ENCODE data around the gene CHD2.

CHD2 gene

GRCh38 chr15:92962914-92963313 is 62.8 kb downstream of the CHD2 start:
- DNase-seq (ENCODE audit: low spot score), result no peak

DNA sequence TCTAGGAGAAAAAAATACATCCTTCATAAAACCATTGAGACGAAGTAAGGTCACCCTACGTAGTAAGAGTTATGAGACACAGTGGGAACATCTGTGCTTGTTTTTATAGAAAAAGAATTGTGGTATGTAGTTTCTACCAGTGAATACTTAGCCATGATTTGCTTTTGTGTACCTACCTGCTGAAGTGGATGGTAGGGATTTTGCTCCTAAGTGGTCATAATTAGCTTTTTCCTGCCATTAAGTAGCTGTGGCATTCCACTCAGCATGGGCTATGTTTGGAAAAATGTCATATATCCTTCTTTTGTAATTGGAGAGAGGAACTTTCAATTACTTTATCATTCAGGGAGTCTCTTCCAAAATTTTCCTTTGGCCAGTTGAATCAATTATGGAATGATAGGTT is 63.7 kb downstream of the CHD2 start:
- DNase-seq (ENCODE audit: low spot score), result no peak

DNA sequence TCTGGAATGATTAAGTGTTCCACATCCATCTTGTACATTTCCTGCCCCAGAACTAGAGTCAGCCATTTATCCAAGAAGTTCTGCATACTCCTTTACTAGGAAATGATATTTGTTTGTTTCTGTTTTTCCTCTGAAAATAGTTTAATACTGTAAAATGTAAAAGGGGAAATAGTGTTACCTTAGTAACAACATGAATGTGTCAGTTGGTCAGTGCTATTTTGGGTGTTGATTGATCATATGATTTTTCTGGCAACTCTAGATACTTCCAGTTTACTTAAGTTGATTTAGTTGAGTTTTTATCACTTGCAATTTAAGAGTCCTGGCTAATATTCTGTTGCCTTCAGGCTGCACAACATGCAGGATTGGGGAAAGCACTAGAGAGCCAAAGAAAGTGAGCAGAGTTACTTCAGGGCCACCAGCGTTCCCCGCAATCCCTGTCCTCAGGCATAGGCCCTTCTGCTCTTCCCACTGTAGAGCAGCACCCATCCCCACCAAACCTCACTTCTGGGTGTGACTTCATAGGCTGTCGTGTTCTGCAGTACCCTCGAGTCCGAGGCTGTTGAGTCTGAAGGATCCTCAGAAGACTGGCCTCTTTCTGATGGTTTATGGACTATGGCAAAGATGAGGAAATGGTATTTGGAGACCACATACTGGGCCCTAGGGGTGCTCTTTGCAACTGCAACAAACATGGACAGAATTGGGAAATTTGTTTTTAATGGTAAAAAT is 69.0 kb downstream of the CHD2 start:
- no peak for DNase-seq (ENCODE audit: low spot score)

- DNase-seq (ENCODE audit: low spot score), result no peak
These were observed 70.5 kb downstream of the CHD2 start for GRCh38 chr15:92970656-92971055.

DNA sequence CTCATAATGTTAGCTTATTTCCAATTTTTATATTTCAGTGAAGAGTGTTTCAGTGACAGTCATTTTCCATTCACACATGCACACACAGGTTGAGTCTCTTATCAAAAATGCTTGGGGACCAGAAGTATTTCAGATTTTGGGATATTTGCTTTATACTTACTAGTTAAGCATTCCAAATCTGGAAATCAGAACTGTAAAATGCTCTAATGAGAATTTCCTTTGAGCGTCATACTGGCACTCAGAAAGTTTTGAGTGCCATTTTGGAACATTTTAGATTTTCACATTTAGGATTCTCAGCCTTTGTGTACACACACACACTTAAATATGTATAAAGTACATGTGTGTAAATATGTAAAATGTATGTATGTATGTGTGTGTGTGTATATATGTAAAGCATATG is 71.0 kb downstream of the CHD2 start:
- no peak for DNase-seq (ENCODE audit: low spot score)

DNA sequence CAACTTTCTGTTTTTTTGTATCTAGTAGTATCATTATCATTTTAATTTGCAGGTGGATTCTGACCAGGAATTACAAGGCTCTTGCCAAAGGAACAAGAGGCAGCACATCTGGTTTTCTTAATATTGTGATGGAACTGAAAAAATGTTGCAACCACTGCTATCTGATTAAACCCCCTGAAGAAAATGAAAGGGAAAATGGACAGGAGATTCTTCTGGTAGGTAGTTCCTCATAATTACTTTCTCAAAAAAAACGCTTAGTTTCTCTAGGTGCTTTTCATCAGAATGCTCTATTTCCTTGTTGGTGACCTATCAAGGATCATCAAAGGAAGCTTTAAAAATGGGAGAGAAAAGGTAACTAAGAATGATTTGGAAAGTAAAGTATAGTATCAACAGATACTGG is 71.6 kb downstream of the CHD2 start:
- DNase-seq (ENCODE audit: low spot score), result no peak

DNA sequence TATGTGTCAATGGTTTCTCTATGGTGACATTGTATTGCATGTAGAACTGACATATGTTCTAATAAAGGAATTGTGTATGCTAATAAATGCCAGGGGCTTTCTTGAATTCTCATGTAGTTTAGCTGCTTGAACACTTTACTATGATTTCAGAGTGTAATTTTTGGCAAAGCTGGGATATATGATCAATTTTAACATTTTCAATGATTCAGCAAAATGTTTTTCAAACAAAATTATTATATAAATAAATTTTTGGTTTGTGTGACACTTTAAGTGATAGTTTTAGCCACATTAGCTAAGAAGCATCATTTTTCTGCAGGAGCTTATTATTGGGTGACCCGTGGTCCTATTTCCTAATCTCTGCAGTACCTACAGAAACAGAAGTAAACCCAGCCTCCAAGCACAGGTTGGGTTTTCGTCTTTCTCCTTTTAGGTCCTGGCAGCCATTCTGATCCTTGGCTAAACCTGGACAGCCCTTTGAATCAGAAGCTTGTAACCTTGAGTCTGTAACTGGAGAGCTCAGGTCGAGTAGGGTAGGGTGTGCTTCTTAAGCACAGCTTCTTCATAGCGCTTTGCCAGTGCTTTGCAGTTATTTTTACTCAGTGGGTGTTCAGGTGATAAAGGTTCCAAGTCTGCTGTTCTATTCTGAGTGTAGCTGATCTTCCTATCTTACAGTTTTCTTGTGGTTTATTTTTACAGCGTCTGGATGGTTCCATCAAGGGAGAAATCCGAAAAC is 74.2 kb downstream of the CHD2 start:
- no peak for DNase-seq (ENCODE audit: low spot score)

- no peak for DNase-seq (ENCODE audit: low spot score)
These were observed 79.0 kb downstream of the CHD2 start for GRCh38 chr15:92979011-92979701.

- DNase-seq (ENCODE audit: low spot score), result no peak
These were observed 81.2 kb downstream of the CHD2 start for GRCh38 chr15:92981333-92981732.

- DNase-seq (ENCODE audit: low spot score), result peak; percentile 77
These were observed 84.0 kb downstream of the CHD2 start for GRCh38 chr15:92984161-92984560.

GRCh38 chr15:92989470-92989869 is 89.3 kb downstream of the CHD2 start:
- DNase-seq (ENCODE audit: low spot score), result no peak

- no peak for DNase-seq (ENCODE audit: low spot score)
These were observed 89.9 kb downstream of the CHD2 start for GRCh38 chr15:92990031-92990430.

GRCh38 chr15:92992720-92993119 is 92.6 kb downstream of the CHD2 start:
- DNase-seq (ENCODE audit: low spot score), result no peak

DNA sequence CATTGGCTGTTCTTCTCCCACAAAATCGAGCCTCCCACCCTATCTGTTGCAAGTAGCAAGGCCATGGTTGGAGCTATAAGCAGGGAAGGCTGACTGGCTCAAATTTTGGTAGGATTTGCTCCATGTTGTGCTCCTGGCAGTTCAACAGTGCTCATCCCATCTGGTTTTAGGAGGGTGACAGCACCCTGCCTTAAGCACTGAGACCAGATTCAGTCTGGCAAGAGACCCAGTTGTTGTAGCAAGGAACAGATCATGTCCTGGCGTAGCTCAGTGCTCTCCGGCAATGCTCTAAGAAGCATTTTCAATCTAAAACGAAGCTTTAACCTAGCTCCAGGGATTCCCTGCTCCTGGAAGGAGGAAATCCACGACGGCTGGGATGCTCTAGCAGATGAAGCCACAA is 97.7 kb downstream of the CHD2 start:
- DNase-seq (ENCODE audit: low spot score), result no peak

GRCh38 chr15:93001156-93001555 is 101.0 kb downstream of the CHD2 start:
- no peak for DNase-seq (ENCODE audit: low spot score)

DNA sequence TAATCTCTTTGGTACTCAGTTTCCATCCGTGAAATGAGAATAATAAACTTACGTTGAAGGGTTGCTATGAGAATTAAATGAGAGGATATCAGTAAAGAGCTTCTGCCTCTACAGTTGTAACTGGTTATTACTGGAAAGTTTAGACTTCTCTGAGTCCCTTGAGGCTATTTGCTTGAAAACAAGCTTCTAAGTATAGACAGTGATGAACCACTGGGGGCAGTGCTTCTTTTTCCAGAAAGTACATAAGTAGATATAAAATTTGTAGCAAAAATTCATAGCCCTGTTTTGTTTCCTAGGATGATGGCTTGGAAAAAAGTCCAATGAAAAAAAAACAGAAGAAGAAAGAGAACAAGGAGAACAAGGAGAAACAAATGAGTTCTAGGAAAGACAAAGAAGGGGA is 101.8 kb downstream of the CHD2 start:
- DNase-seq (ENCODE audit: low spot score), result no peak

- DNase-seq (ENCODE audit: low spot score), result no peak
These were observed 105.0 kb downstream of the CHD2 start for GRCh38 chr15:93005133-93005532.

GRCh38 chr15:93007994-93008393 is 107.9 kb downstream of the CHD2 start:
- DNase-seq (ENCODE audit: low spot score), result no peak

DNA sequence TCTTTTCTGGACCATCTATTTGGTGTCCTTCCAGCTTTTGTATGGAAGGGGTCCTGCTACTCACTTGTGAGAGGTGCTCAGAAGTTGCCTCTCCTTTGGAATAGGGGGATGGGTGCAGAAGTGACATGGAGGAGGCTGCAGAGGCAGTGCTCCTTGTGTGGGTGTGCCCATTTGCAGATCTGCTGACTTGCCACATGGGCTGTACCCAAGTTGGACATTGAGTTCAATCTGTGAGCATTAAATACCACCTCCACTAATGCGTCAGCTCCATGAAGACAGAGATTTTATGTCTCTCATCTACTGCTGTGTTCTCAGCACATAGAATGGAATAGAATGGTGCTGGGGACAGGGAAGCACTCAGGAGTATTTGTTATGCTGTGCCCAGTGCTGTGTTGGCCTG is 112.7 kb downstream of the CHD2 start:
- DNase-seq (ENCODE audit: low spot score), result no peak

GRCh38 chr15:93017526-93017925 is 117.4 kb downstream of the CHD2 start:
- DNase-seq (ENCODE audit: low spot score), result no peak

- DNase-seq (ENCODE audit: low spot score), result peak; percentile 56
These were observed 118.5 kb downstream of the CHD2 start for GRCh38 chr15:93018574-93018973.

- no peak for DNase-seq (ENCODE audit: low spot score)
These were observed 119.0 kb downstream of the CHD2 start for GRCh38 chr15:93019090-93019489.

- DNase-seq (ENCODE audit: low spot score), result no peak
These were observed 119.8 kb downstream of the CHD2 start for GRCh38 chr15:93019971-93020370.
